KOPT-K1 (cell line): ENCODE data around the gene SLC7A11.
"Not testable (repeated sequence)": the region's sequence is repeated elsewhere in the genome, so short reads cannot be mapped to it uniquely, and the experiment has no call there.

Experiments used
- H3K27ac ChIP-seq: fragments of 200-600 bp; sonication (generic); 2 replicates; pipeline ENCODE4 v1.5.1; 2016; ENCODE audit warnings: antibody characterized with exemption, mild to moderate bottlenecking, low read depth, low read length; ENCODE audit not compliant: poor library complexity, severe bottlenecking
- H3K36me3 ChIP-seq: fragments of 200-600 bp; sonication (generic); 2 replicates; pipeline ENCODE4 v1.5.1; 2017; ENCODE audit warnings: antibody characterized with exemption, mild to moderate bottlenecking, low read length, moderate library complexity; ENCODE audit not compliant: insufficient read depth
- H3K9me3 ChIP-seq: fragments of 200-600 bp; sonication (generic); 2 replicates; pipeline ENCODE4 v1.5.1; 2017; ENCODE audit warnings: antibody characterized with exemption, low read length, mild to moderate bottlenecking; ENCODE audit not compliant: insufficient read depth, poor library complexity, severe bottlenecking

Gene SLC7A11

GRCh38 chr4:138256608-138257007 lies 14.5 kb upstream of the SLC7A11 start:
- H3K27ac ChIP-seq: no peak overlapping the region
- H3K36me3 ChIP-seq: no peaks in the 10 kb centered on the region
- no peaks in the 10 kb centered on the region for H3K9me3 ChIP-seq

DNA sequence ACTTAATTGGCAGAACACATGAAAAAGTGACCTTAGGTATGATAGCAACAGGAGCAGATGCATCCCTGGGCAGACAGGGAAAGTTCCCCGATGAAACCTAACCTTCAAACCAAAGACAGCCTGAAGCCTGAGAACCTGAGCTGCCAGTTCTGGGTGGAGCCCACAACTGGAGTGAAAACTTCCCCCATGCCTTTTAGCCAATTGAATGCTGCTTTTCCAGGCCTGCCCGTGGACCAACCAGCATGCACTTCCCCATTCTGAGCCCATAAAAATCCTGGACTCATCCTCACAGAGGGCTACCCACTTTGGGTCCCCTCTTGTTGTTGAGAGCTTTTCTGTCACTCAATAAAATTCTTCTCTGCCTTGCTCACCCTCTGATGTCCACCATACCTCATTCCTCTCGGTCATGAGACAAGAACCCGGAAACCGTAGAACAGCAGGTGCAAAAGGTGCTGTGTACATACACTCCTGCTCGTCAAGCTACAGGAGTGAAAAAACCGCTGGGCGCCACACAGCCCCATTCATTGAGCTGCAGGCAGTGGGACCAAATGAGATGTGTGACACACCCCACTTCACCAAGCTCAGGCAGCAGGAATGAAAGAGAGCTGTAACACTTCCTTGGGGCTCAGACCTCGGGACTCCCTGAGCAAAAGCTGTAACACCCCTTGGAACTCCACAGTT lies 13.9 kb upstream of the SLC7A11 start:
- H3K9me3 ChIP-seq: no peaks in the 10 kb centered on the region
- H3K36me3 ChIP-seq: no peaks in the 10 kb centered on the region
- no peak overlapping the region for H3K27ac ChIP-seq

DNA sequence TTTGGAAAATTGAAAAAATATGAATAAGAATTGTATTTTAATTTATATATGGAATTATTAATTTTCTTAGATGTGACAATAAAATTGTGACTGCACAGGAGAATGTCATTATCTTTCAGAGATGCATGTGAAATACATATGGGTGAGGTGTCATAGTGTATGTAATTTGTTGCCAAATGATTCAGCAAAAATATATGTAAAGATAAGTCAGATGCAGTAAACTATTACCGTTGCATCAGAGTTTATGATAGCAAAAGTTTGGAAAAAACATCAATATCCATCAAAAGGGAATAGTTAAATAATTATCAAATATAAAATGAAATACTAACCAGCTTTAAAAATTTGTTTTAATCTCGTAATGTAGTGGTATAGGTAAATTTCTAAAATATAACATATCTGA lies 10.4 kb upstream of the SLC7A11 start:
- no peaks in the 10 kb centered on the region for H3K9me3 ChIP-seq
- no peaks in the 10 kb centered on the region for H3K36me3 ChIP-seq
- H3K27ac ChIP-seq: no peak overlapping the region

DNA sequence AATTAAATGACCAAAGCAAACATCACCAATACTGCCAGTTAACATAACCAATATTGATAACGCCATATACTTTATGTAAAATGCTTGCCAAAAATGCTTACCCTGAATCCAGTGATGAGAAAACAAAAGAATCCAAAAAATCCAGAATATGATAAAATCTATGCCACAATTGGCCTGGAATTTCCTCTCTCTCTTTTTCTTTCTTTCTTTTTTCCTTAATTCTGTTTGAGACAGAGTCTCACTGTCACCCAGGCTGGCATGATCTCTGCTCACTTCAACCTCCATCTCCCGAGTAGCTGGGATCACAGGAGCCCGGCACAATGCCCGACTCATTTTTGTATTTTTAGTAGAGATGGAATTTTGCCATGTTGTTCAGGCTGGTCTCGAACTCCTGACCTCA lies 9.8 kb upstream of the SLC7A11 start:
- no peaks in the 10 kb centered on the region for H3K9me3 ChIP-seq
- no peaks in the 10 kb centered on the region for H3K36me3 ChIP-seq
- H3K27ac ChIP-seq: no peak overlapping the region

DNA sequence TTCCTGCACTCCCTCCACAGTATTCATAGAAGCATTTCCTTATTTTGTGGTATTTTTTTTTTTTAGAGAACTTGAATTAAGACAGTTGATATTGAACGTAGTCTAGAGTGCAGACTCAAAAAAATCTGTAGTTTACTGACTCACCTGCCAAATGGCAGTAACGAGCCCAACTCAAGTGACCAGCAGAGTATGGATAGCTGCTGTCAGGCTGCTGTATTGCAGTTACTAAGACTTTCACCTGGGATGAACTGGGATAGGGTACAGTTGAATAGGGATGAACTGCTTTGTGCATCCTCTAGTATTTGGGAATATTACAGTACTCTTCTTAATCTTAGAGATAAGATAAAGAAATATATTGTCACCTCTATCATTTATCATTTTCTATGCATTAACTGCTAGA lies 7.0 kb upstream of the SLC7A11 start:
- Histone ChIP-seq H3K36me3 (no peaks in the 10 kb centered on the region), H3K9me3 (no peaks in the 10 kb centered on the region), H3K27ac (no peak overlapping the region)

- Histone ChIP-seq H3K27ac (no peak overlapping the region), H3K36me3 (no peaks in the 10 kb centered on the region), H3K9me3 (no peaks in the 10 kb centered on the region)
Measured at GRCh38 chr4:138248058-138248457, 5.9 kb upstream of the SLC7A11 start.

- Histone ChIP-seq H3K36me3 (no peaks in the 10 kb centered on the region), H3K27ac (no peak overlapping the region), H3K9me3 (no peaks in the 10 kb centered on the region)
Measured at GRCh38 chr4:138247643-138248042, 5.5 kb upstream of the SLC7A11 start.

- no peaks in the 10 kb centered on the region for H3K36me3 ChIP-seq
- H3K27ac ChIP-seq: no peak overlapping the region
- no peaks in the 10 kb centered on the region for H3K9me3 ChIP-seq
Measured at GRCh38 chr4:138243369-138243768, 1.2 kb upstream of the SLC7A11 start.

- no peaks in the 10 kb centered on the region for H3K9me3 ChIP-seq
- H3K36me3 ChIP-seq: no peaks in the 10 kb centered on the region
- peak overlapping the region; percentile 59 for H3K27ac ChIP-seq
Measured at GRCh38 chr4:138242834-138243156, 646 bp upstream of the SLC7A11 start.

- Histone ChIP-seq H3K9me3 (no peaks in the 10 kb centered on the region), H3K27ac (peak overlapping the region; percentile 59), H3K36me3 (no peaks in the 10 kb centered on the region)
Measured at GRCh38 chr4:138241281-138242075, 671 bp downstream of the SLC7A11 start.

GRCh38 chr4:138239491-138239890 lies 2.7 kb downstream of the SLC7A11 start:
- Histone ChIP-seq H3K36me3 (no peaks in the 10 kb centered on the region), H3K27ac (no peak overlapping the region), H3K9me3 (no peaks in the 10 kb centered on the region)

GRCh38 chr4:138238521-138239292 lies 3.4 kb downstream of the SLC7A11 start:
- no peak overlapping the region for H3K27ac ChIP-seq
- no peaks in the 10 kb centered on the region for H3K36me3 ChIP-seq
- no peaks in the 10 kb centered on the region for H3K9me3 ChIP-seq

- H3K27ac ChIP-seq, H3K9me3 ChIP-seq, H3K36me3 ChIP-seq: not testable (repeated sequence)
Measured at GRCh38 chr4:138237132-138237531, 5.0 kb downstream of the SLC7A11 start.

GRCh38 chr4:138236037-138236436 lies 6.1 kb downstream of the SLC7A11 start:
- H3K36me3 ChIP-seq: no peaks in the 10 kb centered on the region; the same call in 1 of the 2 replicates
- H3K9me3 ChIP-seq: no peaks in the 10 kb centered on the region
- H3K27ac ChIP-seq: no peak overlapping the region

- no peaks in the 10 kb centered on the region; the same call in 1 of the 2 replicates for H3K36me3 ChIP-seq
- H3K9me3 ChIP-seq: no peaks in the 10 kb centered on the region
- no peak overlapping the region for H3K27ac ChIP-seq
Measured at GRCh38 chr4:138235419-138235952, 6.7 kb downstream of the SLC7A11 start.
